ENCODE measurements around the gene EPM2A.

DNA sequence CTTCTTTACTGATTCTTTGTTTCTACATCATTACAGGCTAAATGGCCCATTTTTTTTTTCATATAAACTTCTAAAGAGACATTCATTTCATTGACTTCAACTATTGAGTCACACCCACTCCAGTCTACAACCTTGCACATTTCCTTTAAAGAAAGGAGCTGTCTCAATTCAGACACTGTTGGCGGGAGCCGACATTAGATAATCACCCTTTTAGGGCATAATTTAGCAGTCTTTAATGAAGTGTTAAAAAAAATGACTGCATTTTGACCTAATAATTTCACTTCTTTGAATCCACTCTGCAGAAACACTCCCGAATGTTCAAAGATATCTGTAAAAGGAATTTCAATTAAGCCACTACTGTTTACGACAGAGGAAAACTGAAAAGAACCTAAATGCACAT, 1.5 kb downstream of the EPM2A start:
- TF ChIP-seq POLR2A (IDR thresholded peaks at IDR 0.05), result no peak
- TF ChIP-seq, protein P1, sequence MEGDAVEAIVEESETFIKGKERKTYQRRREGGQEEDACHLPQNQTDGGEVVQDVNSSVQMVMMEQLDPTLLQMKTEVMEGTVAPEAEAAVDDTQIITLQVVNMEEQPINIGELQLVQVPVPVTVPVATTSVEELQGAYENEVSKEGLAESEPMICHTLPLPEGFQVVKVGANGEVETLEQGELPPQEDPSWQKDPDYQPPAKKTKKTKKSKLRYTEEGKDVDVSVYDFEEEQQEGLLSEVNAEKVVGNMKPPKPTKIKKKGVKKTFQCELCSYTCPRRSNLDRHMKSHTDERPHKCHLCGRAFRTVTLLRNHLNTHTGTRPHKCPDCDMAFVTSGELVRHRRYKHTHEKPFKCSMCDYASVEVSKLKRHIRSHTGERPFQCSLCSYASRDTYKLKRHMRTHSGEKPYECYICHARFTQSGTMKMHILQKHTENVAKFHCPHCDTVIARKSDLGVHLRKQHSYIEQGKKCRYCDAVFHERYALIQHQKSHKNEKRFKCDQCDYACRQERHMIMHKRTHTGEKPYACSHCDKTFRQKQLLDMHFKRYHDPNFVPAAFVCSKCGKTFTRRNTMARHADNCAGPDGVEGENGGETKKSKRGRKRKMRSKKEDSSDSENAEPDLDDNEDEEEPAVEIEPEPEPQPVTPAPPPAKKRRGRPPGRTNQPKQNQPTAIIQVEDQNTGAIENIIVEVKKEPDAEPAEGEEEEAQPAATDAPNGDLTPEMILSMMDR (IDR thresholded peaks at IDR 0.05), result no peak

Data from right lobe of liver (tissue), 4 donors.